ENCODE data around the gene ACRBP.

Gene ACRBP

GRCh38 chr12:6647083-6647604 lies at the start of gene ACRBP:
Gene ACRBP (minus strand): TSS chr12:6647432. CDS start chr12:6647366, 66 bp downstream.
- H3K9me3 Mint-ChIP-seq = peaks cover 20% of the 10 kb centered on the region
- H3K4me1 Mint-ChIP-seq = peaks cover 19% of the 10 kb centered on the region
- H3K4me3 Mint-ChIP-seq = peak within 1 kb of the TSS; percentile 63
- peak; percentile 56 for DNase-seq
- H3K27me3 Mint-ChIP-seq = peaks cover 28% of the 10 kb centered on the region
- CTCF ChIA-PET = interaction anchor here (1.0 kb wide), 1 partner anchor 33 kb away, joined by 3 read pairs; no protein-coding TSS in a partner anchor
- no peak within 1 kb of the TSS for H3K27ac Mint-ChIP-seq
- H3K36me3 Mint-ChIP-seq = peaks cover 46% of the 10 kb centered on the region

GRCh38 chr12:6695313-6696045 lies 48.2 kb upstream of the ACRBP start:
- no peak overlapping the region for H3K4me3 Mint-ChIP-seq
- CTCF ChIA-PET = interaction anchor here (1.0 to 3.2 kb wide), 3 partner anchors 11 to 90 kb away, joined by 3 to 17 read pairs (median 4); no protein-coding TSS in a partner anchor
- no peaks in the 10 kb centered on the region for H3K36me3 Mint-ChIP-seq
- peaks cover 12% of the 10 kb centered on the region for H3K4me1 Mint-ChIP-seq
- no peak for DNase-seq
- no peaks in the 10 kb centered on the region for H3K9me3 Mint-ChIP-seq
- no peak overlapping the region for H3K27ac Mint-ChIP-seq
- peaks cover 50% of the 10 kb centered on the region for H3K27me3 Mint-ChIP-seq

DNA sequence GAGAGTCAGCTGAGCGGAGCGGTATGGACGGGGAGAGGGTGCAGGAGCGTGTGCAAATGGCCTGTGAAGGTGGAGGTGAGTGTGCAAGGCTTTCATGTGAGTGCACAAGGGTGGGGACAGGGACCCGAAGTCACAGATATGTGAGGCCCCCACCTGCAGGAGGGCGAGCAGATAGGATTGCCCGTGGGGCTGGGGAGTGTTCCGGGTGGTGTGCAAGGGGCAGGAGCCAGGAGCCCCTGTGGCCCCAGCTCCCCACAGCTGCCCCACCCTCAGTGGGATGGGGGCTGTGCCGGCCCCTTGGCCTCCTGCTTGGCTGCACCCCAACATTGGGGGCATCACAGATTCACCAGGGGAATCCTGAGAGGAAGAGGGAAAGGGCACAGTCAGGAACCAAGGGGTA lies 47.5 kb upstream of the ACRBP start:
- no peaks in the 10 kb centered on the region for H3K36me3 Mint-ChIP-seq
- H3K9me3 Mint-ChIP-seq = no peaks in the 10 kb centered on the region
- no peak overlapping the region for H3K27ac Mint-ChIP-seq
- H3K27me3 Mint-ChIP-seq = peaks cover 42% of the 10 kb centered on the region
- peaks cover 17% of the 10 kb centered on the region for H3K4me1 Mint-ChIP-seq
- H3K4me3 Mint-ChIP-seq = no peak overlapping the region
- CTCF ChIA-PET = no interaction called here
- no peak for DNase-seq

DNA sequence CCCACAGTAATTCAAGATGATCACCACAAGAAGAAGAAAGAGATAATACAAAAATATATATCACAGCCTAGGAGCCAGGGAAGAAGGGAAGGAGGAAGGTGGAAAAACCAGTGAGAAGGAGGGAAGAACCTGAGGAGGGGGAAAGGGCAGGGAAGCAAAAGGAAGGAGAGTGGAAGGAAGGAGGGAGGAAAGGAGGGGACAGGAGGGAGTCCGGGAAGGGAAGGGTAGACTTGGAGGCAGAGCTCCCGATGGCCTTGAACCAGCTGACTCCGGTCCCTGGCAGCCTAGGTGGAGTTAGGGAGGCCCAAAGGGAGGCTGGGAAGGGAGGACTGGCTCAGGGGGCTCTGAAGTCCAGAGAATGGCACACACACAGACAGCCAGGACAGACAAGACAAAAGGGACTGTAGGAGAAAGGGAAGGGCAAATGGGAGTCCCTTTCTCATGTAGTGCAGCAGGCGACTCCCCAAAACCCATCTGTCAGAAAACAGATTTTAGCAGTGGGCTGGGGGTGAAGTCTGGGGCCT lies 46.7 kb upstream of the ACRBP start:
- H3K9me3 Mint-ChIP-seq = no peaks in the 10 kb centered on the region
- CTCF ChIA-PET = interaction anchor here (2.0 kb wide), 1 partner anchor 74 kb away, joined by 6 read pairs; no protein-coding TSS in a partner anchor
- no peak for DNase-seq
- peaks cover 34% of the 10 kb centered on the region for H3K27me3 Mint-ChIP-seq
- no peak overlapping the region for H3K4me3 Mint-ChIP-seq
- peaks cover 11% of the 10 kb centered on the region for H3K4me1 Mint-ChIP-seq
- no peaks in the 10 kb centered on the region for H3K36me3 Mint-ChIP-seq
- no peak overlapping the region for H3K27ac Mint-ChIP-seq

DNA sequence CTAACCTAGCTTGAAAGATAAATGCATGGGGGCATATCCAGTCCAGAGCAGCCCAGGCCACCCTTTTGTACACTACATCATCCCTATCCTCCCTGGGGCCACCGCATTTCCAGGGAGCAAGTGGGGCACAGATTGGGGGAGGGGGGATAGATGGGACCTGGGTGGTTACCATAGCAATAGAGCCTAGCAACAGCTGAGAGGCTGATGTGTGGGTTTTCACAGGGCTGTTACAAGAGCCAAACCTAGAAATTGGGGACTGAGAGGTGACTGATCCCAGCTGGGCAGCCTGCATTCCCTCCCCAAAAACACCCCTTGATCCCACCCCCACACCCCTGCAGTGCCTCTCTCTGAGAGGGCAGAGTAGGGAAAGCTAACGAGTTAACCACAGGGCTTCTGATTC lies 45.7 kb upstream of the ACRBP start:
- DNase-seq = no peak
- Mint-ChIP-seq H3K27ac (no peak overlapping the region), H3K4me1 (peaks cover 14% of the 10 kb centered on the region), H3K9me3 (no peaks in the 10 kb centered on the region), H3K36me3 (peaks cover 4% of the 10 kb centered on the region), H3K27me3 (peaks cover 24% of the 10 kb centered on the region), H3K4me3 (no peak overlapping the region)
- CTCF ChIA-PET = interaction anchor here (1.2 to 2.0 kb wide), 3 partner anchors 9 to 73 kb away, joined by 3 to 6 read pairs (median 3); no protein-coding TSS in a partner anchor

DNA sequence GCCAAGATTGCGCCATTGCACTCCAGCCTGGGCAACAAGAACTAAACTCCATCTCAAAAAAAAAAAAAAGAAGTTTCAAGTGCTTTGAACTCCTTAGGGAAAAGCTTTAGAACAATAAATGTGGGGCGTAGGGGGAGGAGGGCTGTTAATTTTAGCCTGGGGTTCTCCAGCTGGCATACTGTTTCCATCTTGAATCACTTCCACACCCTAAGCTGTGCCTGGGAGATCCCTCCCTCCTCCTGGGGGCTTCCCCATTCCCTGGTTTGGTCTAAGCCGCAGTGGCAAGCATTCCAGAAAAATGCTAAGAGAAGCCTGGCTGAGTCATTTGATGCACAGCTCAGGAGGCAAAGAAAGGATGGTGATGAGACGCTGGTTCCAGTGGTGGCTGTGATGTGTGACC lies 44.2 kb upstream of the ACRBP start:
- DNase-seq = no peak
- Mint-ChIP-seq H3K4me1 (peaks cover 27% of the 10 kb centered on the region), H3K36me3 (peaks cover 18% of the 10 kb centered on the region), H3K27me3 (peaks cover 10% of the 10 kb centered on the region), H3K9me3 (no peaks in the 10 kb centered on the region), H3K27ac (no peak overlapping the region), H3K4me3 (no peak overlapping the region)
- CTCF ChIA-PET = interaction anchor here (0.5 kb wide), 1 partner anchor 1331 kb away, joined by 3 read pairs; no protein-coding TSS in a partner anchor

DNA sequence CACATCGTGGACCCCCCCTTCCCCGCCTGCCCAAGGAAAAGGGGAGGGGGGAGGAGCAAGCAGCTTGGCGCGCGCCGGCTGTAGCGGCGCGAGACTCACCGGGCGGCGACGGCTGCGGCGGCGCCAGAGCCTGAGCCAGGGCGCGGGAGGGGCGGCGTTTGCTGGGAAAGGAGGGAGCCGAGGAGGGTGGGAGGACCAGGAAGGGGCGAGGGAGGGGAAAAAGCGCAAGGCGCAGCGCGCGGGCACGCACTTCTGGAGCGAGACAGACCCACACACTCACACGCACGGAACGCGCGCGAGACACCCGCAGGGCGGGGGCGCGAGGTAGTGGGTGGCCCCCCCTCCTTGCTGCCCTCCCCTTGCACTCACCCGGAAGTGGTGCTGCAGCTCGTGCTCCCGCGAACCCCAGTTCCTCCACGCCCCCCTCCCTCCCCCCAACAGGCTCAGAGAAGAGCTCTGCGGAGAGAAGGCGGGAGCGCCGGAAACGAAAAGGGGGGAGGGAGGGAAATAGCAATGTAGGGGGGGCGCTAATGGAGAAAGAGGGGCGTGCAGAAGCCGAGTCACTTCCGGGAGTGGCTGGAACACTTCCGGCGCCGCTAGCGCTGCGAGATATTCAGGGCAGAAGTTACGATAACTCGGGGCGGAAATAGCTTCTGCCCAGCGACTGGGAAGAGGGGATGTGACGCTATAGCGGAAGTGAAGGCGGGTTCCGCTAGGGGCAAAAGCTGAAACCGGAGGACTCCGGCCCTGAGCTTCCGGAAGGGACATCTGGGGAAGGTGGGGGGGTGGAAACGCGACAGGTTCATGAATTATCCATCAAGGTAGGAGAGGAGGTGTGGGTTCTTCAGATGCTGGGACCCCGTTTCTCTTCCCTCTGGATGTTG lies 42.0 kb upstream of the ACRBP start, which contains the start of gene ZNF384:
Gene ZNF384, minus strand, starts transcription at position 377 of the 884 bp plus-strand sequence. CDS start 9,855 bp downstream, outside the sequence.
- Mint-ChIP-seq H3K27me3 (peaks cover 1% of the 10 kb centered on the region), H3K4me3 (peak within 1 kb of the TSS; percentile 95), H3K36me3 (peaks cover 31% of the 10 kb centered on the region), H3K4me1 (peaks cover 45% of the 10 kb centered on the region), H3K27ac (peak within 1 kb of the TSS; percentile 96), H3K9me3 (no peaks in the 10 kb centered on the region)
- CTCF ChIA-PET = interaction anchor here (0.5 to 1.7 kb wide), 9 partner anchors 10 to 137 kb away, joined by 3 to 7 read pairs (median 4); partner anchors contain the start of genes COPS7A and MLF2
- DNase-seq = peak; percentile 97

GRCh38 chr12:6688543-6688998 lies 41.3 kb upstream of the ACRBP start:
- DNase-seq = peak; percentile 54
- Mint-ChIP-seq H3K4me1 (peaks cover 47% of the 10 kb centered on the region), H3K36me3 (peaks cover 31% of the 10 kb centered on the region), H3K9me3 (no peaks in the 10 kb centered on the region), H3K27ac (peak overlapping the region; percentile 96), H3K4me3 (peak overlapping the region; percentile 95), H3K27me3 (no peaks in the 10 kb centered on the region)
- CTCF ChIA-PET = interaction anchor here (0.5 to 1.7 kb wide), 7 partner anchors 34 to 138 kb away, joined by 3 to 7 read pairs (median 3); partner anchors contain the start of genes COPS7A and MLF2

- peaks cover 43% of the 10 kb centered on the region for H3K36me3 Mint-ChIP-seq
- no peak for DNase-seq
- no peak overlapping the region for H3K4me3 Mint-ChIP-seq
- no peaks in the 10 kb centered on the region for H3K27me3 Mint-ChIP-seq
- CTCF ChIA-PET = interaction anchor here (3.9 kb wide), 1 partner anchor 66 kb away, joined by 30 read pairs; no protein-coding TSS in a partner anchor
- peaks cover 58% of the 10 kb centered on the region for H3K4me1 Mint-ChIP-seq
- peak overlapping the region; percentile 59 for H3K27ac Mint-ChIP-seq
- no peaks in the 10 kb centered on the region for H3K9me3 Mint-ChIP-seq
These were observed 38.6 kb upstream of the ACRBP start for GRCh38 chr12:6685814-6686213.

GRCh38 chr12:6684609-6685008 lies 37.4 kb upstream of the ACRBP start:
- no peaks in the 10 kb centered on the region for H3K9me3 Mint-ChIP-seq
- CTCF ChIA-PET = interaction anchor here (0.7 to 3.9 kb wide), 20 partner anchors 8 to 219 kb away, joined by 3 to 30 read pairs (median 4); partner anchors contain the start of gene COPS7A
- peak overlapping the region; percentile 54 for H3K27ac Mint-ChIP-seq
- no peaks in the 10 kb centered on the region for H3K27me3 Mint-ChIP-seq
- H3K4me1 Mint-ChIP-seq = peaks cover 53% of the 10 kb centered on the region
- no peak overlapping the region for H3K4me3 Mint-ChIP-seq
- peaks cover 44% of the 10 kb centered on the region for H3K36me3 Mint-ChIP-seq
- DNase-seq = peak; percentile 67

GRCh38 chr12:6676962-6677361 lies 29.7 kb upstream of the ACRBP start:
- CTCF ChIA-PET = interaction anchor here (1.0 kb wide), 1 partner anchor 8 kb away, joined by 3 read pairs; no protein-coding TSS in a partner anchor
- H3K27ac Mint-ChIP-seq = no peak overlapping the region
- peaks cover 68% of the 10 kb centered on the region for H3K36me3 Mint-ChIP-seq
- H3K4me3 Mint-ChIP-seq = no peak overlapping the region
- no peaks in the 10 kb centered on the region for H3K9me3 Mint-ChIP-seq
- H3K27me3 Mint-ChIP-seq = no peaks in the 10 kb centered on the region
- peaks cover 6% of the 10 kb centered on the region for H3K4me1 Mint-ChIP-seq
- no peak for DNase-seq

DNA sequence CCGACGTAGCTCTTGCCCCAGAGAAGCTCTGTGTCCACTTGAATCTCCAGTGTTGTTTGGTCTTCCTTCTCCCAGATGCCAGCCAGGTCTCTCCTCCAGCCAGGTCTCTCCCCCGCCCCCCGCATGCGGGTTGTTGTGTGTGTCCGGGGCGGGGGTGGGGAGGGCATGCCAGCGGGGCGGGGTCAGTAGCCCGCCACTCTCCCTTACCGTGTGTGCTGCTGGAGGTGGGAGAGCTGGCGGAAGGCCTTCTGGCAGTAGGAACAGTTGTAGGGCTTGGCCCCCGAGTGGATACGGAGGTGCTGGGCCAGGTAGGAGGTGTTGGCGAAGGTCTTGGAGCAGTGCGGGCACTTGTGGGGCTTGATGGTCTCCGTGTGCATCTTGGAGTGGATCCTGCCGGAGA lies 24.9 kb upstream of the ACRBP start:
- DNase-seq = no peak
- Mint-ChIP-seq H3K27me3 (no peaks in the 10 kb centered on the region), H3K4me1 (no peaks in the 10 kb centered on the region), H3K36me3 (peaks cover 76% of the 10 kb centered on the region), H3K27ac (no peak overlapping the region), H3K9me3 (no peaks in the 10 kb centered on the region), H3K4me3 (no peak overlapping the region)
- CTCF ChIA-PET = no interaction called here

GRCh38 chr12:6667559-6668210 lies 20.5 kb upstream of the ACRBP start:
- Mint-ChIP-seq H3K9me3 (no peaks in the 10 kb centered on the region), H3K36me3 (peaks cover 67% of the 10 kb centered on the region), H3K4me3 (no peak overlapping the region), H3K27me3 (no peaks in the 10 kb centered on the region), H3K27ac (no peak overlapping the region), H3K4me1 (peaks cover 18% of the 10 kb centered on the region)
- DNase-seq = no peak
- CTCF ChIA-PET = interaction anchor here (0.6 to 2.9 kb wide), 3 partner anchors 16 to 49 kb away, joined by 3 to 13 read pairs (median 4); no protein-coding TSS in a partner anchor
